GM19467 (cell line): Measurements from ENCODE around the gene TDRD7.

Source experiments
- ATAC-seq: cut with Tn5 transposase; IDR thresholded peaks from one replicate; pipeline ENCODE4 v1.9.1; 2021; ENCODE audit warnings: mild to moderate bottlenecking, moderate library complexity; ENCODE audit not compliant: unreplicated experiment

The TDRD7 gene

DNA sequence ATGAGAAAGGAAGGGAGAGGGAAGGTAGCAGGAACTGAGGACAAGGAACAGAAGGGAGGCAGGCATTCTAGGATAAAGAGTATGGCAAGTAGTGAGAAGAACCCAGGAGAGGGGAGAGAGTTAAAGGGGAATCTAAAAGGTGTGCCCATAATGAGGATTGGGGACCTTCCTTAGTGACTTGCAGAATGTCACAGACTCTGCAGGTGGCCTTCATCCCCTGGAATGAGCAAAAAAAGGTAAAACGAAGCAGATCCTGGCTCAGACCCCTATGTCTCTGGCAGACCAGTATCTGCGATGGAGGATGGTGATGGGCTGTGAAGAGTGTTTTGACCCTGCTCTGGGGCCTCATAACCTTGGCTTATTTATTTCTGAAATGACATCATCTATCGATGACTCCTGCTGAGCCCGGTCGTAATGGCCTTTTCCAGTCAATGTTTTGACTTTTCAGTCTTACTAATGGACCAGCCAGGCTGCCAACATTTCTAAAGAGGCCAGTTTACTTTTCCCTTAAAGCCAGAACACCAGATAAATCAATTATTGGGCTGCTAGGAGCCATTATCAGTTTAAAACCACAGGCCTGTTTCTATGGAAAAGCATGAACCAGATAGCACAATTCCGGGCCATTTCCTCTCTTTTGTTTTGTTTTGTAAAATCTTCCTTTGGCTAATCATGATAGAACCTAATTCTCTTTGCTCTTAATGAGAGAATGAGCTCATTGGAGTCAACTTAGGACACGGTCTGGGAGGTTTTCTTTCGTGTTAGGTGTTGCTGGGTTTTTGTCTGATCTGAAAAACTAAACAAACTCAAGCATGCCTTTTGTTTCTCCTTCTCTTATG is 92.7 kb downstream of the TDRD7 start:
- ATAC-seq, result no peak

DNA sequence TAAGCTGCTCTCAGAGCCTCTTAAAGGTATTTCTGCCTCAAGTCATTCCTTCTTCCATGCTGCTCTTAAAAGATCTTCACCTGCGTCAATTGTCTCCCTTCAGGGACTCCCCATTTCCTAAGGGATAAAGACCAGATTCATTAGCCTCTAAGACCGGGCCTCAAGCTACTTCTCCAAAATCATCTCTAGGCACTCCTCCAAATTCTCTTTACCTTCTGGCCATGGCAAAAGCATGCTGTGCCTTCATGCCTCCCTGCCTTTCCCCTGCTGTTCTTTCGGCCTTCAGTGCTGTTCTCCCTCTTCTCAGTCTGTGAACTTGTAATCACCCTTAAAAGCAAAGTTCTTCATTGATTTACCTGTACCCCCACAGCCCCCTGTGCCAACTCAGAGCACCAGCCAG is 93.9 kb downstream of the TDRD7 start:
- no peak for ATAC-seq

DNA sequence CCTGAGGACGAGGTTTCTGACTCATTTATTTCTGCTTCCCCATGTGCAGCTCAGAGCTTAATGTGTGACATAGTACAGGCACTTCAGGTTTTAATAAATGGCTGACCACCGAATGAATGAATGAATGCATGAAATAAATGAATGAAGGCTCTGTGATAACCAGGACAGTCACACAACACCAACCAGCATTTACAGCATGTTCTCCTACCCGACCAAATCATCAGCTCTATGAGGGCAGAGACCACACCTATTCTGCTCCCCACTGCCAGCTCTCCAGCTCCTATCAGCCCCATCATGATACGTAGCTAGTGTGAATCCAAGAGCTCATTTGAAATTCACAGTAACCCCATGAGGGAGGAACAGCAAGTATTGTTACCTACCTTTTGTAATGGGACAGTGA is 94.4 kb downstream of the TDRD7 start:
- no peak for ATAC-seq

DNA sequence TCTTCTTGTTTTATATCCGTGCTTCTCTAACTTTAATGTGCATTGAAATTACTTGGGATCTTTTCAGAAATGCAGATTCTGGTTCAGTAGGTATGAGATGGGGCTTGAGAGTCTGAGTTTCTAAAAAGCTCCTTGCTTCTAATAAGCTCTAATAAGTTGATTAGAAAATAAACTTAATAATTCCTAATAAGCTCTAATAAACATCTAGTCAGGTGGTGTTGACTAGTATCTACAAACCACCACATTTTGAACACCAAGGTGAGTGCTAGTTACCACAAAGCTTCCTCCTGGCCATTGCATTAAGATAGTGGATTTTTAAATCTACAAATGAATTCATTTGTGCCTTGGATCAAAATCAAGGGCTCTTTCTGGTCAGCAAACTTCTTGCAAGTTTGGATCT is 94.9 kb downstream of the TDRD7 start:
- ATAC-seq, result no peak

DNA sequence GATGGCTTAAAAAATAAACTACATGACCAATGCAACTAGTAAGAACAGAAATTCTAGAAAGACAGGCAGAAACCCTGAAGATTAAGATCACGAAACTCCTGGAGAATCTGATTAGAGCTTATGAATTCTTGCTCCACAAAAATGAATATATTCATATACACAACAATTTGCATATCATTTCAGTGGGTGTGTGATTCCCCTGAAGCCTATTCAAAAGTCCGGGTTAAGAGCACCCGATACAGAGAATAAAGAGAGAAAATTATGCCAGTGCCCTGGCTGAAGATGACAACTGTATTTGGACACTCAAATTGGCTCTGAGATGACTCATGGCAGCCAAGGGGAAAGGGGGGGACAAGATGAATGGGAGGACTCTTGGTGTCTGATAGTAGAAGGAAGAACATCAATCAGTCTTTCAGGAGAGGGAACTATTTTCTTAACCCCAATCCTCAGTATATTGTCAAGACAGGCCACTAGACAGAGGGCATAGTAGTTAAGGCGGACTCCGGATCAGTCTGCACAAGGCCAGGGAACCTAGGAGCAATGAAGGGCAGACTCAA is 95.6 kb downstream of the TDRD7 start:
- no peak for ATAC-seq

DNA sequence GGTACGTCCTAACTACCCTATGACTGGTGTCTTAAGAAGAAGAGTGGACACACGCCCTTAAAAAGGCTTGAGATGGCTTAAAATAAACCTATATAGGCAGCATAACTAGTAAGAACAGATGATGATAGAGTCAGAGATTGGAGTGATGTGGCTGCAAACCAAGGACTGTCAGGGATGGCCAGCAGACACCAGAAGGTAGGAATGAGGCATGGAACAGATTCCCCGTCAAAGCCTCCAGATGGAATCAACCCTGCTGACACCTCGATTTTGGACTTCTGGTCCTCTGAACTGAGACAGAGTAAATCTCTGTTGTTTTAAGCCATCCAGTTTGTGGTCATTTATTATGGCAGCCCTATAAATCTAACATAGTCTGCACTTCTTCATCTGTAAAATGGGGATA is 97.0 kb downstream of the TDRD7 start:
- ATAC-seq, result no peak

DNA sequence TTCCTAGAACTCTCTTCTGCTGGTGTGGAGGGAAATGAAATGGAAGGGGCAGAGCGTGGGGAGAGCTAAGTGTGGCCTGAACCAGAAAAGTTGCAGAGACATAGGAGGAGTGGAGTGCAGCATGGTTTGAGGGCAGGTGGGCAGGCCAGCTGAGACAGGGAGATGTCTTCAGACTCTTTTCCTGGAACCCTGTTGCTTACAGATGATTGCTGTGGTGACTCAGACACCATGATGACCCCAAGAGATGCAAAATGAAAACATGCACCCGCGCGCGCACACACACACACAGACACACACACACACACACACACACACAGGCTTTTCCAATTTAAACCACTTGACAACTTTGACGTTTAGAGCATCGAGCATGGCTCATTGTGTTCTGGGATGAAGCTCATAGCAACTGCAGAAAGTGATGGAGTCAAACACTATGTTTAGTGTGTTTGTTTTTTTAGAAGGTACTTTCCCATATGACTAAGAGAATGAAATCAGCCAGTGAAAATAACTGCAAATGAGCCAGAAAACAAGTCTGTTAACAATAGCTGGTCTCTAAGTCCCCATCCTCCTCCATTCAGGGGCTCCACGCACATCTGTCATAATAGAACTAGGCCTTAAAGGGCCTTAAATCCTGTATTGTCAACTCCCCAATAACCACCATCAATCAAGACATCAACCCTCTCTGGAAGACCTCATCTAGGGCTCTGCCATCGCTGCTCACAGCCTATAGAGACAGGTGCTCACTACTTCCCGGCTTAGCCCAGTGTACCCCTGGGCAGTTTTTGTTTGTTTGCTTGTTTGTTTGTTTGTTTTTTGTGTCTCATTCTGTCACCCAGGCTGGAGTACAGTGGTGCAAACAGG is 99.1 kb downstream of the TDRD7 start:
- no peak for ATAC-seq

DNA sequence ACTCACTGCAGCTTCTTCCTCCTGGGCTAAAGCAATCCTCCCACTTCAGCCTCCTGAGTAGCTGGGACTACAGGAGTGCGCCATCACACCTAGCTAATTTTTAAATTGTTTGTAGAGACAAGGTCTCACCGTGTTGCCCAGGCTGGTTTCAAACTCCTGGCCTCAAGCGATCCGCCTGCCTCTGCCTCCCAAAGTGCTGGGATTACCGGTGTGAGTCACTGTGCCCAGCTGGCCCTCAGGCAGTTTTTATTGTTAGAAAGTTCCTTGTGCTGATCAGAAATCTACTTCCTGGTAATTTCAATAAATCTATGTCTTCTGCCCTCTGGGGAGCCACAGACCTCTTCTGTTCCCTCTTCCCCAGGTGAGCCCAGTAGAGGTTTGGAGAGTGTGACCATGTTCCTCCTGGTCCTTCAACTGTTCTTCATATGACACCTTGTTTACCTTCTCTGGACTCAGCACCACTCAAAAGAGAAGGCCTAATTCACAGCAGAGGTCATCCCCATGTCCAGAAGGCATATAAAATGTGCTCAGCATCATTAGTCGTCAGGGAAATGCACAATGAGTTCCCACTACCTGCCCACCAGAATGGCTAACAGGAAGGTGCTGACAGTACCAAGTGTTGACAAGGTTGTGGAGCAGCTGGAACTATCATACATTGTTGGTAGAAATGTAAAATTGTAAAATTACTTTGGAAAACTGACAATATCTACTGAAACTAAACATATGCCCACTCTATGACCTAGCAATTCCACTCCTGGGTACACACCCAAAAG is 99.9 kb downstream of the TDRD7 start:
- no peak for ATAC-seq

DNA sequence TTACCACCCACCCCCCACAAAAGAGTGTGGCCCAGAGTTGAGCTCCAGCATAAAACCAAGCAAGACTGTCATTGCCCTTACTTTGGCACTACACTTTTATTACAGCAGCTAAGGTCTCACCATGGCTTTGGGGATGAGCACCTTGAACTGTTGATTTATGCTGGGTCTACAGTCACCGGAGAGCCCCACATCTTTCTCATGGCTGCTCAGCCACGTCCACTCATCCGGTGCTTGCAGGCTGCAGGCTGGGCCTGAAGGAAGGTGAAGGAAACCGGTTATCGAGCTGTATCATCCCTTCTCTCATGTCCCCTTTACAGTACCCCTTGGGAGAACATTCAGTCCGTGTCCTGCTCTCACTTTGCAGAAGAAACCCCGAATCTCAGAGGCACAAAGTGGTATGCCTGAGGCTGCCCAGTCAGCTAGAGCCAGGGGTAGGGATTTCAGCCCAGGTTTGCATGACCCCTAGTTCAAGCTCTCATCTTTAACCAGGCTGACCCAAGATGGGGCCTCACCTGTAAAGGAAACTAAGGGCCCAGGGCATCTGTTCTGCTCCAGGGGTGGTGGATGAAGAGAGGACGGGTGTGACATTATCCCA is 101.2 kb downstream of the TDRD7 start:
- ATAC-seq, result no peak

DNA sequence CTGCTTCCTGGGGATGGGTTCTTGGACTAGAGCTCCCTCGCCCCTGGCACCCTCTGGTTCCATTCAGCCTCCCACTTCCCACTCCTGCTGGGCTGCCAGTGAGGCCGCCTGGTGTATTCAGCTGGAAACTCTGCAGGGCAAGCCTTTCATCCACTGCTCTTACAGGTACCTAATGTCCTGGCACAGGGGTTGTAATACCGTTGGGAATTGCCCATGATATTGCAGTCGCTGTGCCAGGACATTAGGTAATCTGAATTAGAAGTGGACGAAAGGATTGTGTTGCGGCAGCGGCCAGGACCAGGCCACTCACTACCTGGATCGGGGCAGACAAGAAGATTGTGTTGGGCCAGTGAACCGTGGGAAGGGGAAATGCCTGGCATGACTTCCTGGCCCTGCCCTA is 102.6 kb downstream of the TDRD7 start:
- ATAC-seq, result no peak

DNA sequence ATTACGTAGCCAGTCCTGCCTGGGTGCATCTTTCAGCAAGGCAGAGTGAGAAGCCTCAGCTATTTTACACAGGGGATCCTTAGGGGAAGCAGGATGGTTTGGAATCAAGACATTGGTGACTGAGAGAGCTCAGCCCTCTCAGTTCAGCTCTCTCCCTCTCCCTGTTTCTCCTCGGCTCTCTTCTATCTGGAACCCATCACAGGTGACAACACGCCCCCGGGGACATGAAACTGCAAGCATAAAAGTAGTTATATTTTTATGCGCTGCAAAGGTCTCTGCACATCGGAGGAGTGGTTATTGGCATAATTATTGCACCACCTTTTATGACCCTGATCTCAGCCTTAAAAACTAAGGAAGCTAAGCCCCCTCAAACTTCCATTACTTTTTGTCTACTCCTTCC is 103.8 kb downstream of the TDRD7 start:
- ATAC-seq, result no peak

DNA sequence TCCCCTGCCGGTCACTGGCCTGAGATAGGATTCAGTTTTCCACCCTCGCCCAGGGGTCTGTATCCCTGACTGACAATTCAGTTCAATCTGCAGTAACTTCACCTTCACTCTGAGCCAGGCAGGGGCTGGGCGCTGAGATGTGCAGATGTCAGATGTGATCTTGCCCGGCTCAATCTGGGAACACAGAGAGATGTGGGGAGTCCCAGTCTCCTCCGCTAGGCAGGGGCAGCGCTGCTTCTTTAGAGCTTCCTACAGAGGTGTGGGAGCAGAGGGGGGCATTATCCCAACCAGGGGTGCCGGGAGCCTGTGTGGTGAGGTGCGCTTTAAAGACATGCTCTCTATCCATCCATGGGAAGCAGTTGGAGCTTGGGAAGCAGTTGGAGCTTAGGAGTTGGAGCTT is 104.2 kb downstream of the TDRD7 start:
- no peak for ATAC-seq

DNA sequence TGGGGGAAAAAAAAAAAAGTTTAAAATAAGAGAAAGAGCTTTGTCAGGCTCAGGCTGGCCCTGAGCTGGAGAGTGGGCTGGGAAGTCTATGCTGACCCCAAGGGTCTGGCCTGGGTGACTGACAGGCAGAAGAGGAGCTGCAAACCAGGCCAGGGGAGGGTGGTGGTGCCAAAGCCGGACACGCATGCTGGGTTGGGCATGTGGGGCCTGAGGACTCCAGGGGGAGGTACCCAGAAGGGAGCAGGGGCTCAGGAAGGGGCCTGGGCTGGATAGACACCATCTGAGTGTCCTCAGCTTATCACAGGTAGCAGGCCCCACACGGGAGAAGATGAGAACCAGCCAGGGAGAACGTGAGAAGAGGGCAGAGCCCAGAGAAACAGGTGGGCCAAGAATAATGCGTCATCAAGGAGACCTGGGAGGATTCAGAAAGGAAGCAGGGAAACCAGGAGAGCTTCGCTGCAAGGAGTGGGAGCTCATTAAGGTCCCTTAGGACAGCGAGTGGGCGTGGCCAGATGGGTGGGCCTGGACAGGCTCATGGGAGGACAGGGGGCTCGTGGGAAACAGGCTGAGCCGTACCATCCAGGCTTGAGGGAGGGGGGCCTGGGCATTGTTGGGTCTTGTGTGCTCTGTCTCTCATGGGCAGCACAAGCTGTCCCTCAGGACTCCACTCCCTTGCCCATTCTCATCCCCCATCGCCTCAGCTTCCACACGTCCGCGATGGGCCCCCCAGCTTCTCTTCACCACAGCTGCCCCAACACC is 105.6 kb downstream of the TDRD7 start:
- ATAC-seq, result no peak

DNA sequence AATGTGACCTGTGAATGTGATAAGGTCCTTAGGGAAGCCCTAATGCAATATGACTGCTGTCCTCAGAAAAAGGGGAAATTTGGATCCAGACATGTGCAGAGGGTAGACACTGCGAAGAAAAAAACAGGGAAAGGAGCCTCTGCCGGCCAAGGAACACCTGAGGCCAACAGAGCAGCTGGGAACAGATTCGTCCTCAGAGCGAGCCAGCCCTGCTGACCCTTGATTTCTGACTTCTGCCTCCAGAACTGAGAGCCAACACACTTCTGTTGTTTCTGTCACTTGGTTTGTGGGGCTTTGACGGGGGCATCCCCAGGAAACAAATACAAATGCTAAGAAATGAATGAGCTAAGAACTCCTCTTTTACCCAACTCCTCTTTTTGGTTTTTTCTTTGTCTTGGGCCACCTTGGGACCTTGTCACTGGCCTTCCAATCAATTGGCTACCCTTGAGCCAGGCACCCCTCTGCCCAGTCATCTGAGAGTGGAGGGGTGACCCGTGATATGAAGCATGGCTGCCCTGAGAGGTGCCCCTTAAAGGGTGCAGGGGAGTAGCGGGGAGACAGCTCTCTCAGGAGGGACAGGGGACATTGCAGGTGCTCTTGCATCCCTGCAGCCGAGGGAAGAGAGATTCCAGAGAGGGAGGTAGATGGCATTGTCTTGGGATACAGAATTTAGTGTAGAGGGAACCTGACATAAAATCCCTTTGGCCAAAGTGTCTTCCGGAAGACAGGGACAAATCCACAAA is 106.4 kb downstream of the TDRD7 start:
- ATAC-seq, result no peak

DNA sequence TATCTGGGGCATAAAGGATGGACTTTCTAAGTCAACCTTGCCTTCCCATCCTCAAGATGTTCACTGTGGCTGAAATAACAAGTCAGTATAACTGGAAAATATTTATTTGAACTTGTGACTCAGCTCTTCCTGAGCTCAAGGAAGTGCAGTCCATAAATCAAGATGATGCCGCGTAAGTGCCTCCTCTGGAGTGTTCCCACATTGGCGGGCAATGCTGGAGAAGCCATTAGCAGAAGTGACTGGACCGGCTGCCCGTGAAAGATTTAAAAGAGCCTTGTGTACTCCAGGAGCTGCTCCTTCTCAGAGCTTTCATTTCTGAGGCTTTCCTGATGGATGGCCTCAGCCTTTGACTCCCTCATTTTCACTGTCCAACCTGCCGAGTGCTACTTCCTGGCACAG is 107.0 kb downstream of the TDRD7 start:
- ATAC-seq, result no peak

DNA sequence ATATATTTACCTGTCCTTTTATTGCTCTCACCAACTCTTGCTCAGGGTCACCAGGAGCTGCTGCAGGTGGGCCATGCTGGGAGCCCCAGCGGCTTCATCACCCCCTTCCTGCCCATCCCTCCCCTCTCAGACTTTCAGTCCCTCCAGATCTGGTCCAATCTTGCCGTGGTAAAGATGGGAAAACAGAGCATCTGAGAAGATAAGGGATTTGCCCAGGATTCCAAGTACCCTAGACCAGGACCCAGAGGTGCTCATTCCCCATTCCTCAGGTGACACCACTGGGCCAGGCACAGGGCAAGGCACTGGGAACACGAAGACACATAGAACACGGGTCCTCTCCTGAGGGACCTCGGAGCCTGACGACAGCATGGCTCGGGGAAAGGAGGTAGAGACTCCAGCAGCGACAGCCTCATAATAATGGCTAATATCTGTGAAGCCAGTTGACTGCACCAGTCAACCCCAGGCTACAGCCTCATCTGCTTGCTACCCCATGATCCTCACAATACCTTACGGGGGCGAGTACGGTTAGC is 107.6 kb downstream of the TDRD7 start:
- no peak for ATAC-seq

DNA sequence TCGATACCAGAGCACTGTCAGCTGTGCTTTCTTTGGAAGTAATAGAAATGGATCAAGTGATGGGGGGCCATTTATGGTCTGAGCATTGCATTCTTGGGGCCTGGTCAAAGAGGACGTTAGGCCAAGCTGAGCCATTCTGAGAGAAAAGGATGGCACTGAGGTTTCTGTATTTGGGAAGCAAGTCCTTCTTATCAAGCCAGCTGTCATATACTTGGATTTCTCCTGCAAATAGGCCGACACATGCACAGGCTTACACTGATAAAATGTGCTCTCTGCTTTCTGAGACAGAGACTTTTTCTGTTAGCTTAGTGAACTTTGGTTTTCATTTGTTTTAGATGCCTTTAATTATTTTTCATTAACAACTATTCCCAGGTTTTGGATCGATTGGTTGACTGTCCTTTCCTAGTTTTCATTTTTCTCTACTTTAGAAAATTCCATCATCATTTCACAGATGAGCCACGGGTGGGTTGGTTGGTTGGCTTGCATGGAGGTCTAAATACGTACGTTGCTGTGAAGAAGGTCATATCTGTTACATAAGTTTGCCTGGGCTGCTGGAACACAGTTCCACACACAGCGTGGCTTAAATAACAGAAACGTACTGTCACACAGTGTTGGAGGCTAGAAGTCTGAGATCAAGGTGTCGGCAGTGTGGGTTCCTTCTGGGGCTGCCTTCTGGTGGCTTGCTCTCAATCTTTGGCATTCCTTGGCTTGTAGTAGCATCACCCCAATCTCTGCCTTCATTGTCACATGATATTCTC is 109.9 kb downstream of the TDRD7 start:
- no peak for ATAC-seq

DNA sequence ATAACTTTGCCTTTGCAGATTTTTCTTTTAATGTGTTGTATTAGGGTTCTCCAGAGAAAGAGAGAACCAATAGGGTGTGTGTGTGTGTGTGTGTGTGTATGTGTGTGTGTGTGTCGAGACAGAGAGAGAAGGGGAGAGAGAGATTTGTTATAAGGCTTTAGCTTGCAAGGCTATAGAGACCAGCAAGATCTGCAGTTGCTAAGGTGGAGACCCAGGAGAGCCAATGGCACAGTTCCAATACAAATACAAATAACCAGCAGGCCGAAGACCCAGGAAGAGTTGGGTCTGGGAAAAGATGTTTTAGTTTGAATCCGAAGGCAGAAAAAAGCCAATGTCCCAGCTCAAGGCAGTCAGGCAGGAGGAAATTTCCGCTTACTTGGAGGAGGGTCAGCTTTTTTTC is 112.5 kb downstream of the TDRD7 start:
- ATAC-seq, result no peak
